Neural progenitor cell (in vitro differentiated cells): ENCODE data around the gene TMEM203. TPM values are rescaled to one million over a fixed set of nuclear protein-coding genes. Genes with fewer than 3 reads are reported as not detected.
A peak's percentile ranks its signal among the peaks of the same experiment; 100 is the strongest.

Source experiments
- DNase-seq: peaks from one replicate; pipeline ENCODE4 v3.0.0-alpha.2; 2016; ENCODE audit warnings: low spot score
- H2AFZ ChIP-seq: fragments of 200-600 bp; sonication (generic); replicated peaks from 2 replicates; pipeline ENCODE4 v1.6.1; 2016; ENCODE audit warnings: antibody characterized with exemption
- H3F3A ChIP-seq: fragments of 200-600 bp; sonication (generic); 2 replicates; pipeline ENCODE4 v1.6.1; 2016; ENCODE audit warnings: antibody characterized with exemption, low read depth
- H3K27ac ChIP-seq: fragments of 200-600 bp; sonication (generic); 2 replicates; pipeline ENCODE4 v1.5.1; 2016; ENCODE audit warnings: mild to moderate bottlenecking
- H3K27me3 ChIP-seq: fragments of 200-600 bp; sonication (generic); 2 replicates; pipeline ENCODE4 v1.6.1; 2016; ENCODE audit warnings: mild to moderate bottlenecking, moderate library complexity
- H3K36me3 ChIP-seq: fragments of 200-600 bp; sonication (generic); 2 replicates; pipeline ENCODE4 v1.5.1; 2016
- H3K4me1 ChIP-seq: fragments of 200-600 bp; sonication (generic); 2 replicates; pipeline ENCODE4 v1.6.1; 2016; ENCODE audit warnings: mixed run types
- H3K4me2 ChIP-seq: fragments of 200-600 bp; sonication (generic); 2 replicates; pipeline ENCODE4 v1.6.1; 2016
- H3K4me3 ChIP-seq: fragments of 200-600 bp; sonication (generic); 2 replicates; pipeline ENCODE4 v1.5.1; 2016
- H3K79me2 ChIP-seq: fragments of 200-600 bp; sonication (generic); 2 replicates; pipeline ENCODE4 v1.6.1; 2016; ENCODE audit warnings: low read depth
- H3K9ac ChIP-seq: fragments of 200-600 bp; sonication (generic); 2 replicates; pipeline ENCODE4 v1.6.1; 2016
- H3K9me3 ChIP-seq: fragments of 200-600 bp; sonication (generic); 2 replicates; pipeline ENCODE4 v1.5.1; 2016; ENCODE audit warnings: low read depth
- H4K20me1 ChIP-seq: fragments of 200-600 bp; sonication (generic); 2 replicates; pipeline ENCODE4 v1.6.1; 2016; ENCODE audit warnings: low read depth
- H3K27ac Mint-ChIP-seq: 3 replicates; pipeline ENCODE4 v1.8.0; 2021; ENCODE audit warnings: mixed read lengths
- H3K27me3 Mint-ChIP-seq: 2 replicates; pipeline ENCODE4 v1.8.0; 2022; ENCODE audit warnings: low read depth, mild to moderate bottlenecking, inconsistent platforms, moderate library complexity, mixed read lengths; ENCODE audit not compliant: insufficient read depth
- H3K36me3 Mint-ChIP-seq: 3 replicates; pipeline ENCODE4 v1.8.0; 2021; ENCODE audit warnings: mixed read lengths
- H3K4me1 Mint-ChIP-seq: 3 replicates; pipeline ENCODE4 v1.8.0; 2021; ENCODE audit warnings: mixed read lengths
- H3K4me3 Mint-ChIP-seq: 3 replicates; pipeline ENCODE4 v1.8.0; 2021; ENCODE audit warnings: mild to moderate bottlenecking, moderate library complexity, mixed read lengths
- H3K9me3 Mint-ChIP-seq: 3 replicates; pipeline ENCODE4 v1.8.0; 2020; ENCODE audit warnings: mixed read lengths
- CTCF ChIP-seq: fragments of 200-600 bp; sonication (generic); IDR thresholded peaks from 2 replicates; pipeline ENCODE4 v1.5.1; 2017; ENCODE audit warnings: antibody characterized with exemption, mild to moderate bottlenecking
- EZH2 ChIP-seq: fragments of 200-600 bp; sonication (generic); IDR thresholded peaks from 2 replicates; pipeline ENCODE4 v1.6.1; 2017; ENCODE audit warnings: antibody characterized with exemption, mild to moderate bottlenecking, moderate library complexity
- EZH2phosphoT487 ChIP-seq: fragments of 200-600 bp; sonication (generic); IDR thresholded peaks from 2 replicates; pipeline ENCODE4 v1.6.1; 2017; ENCODE audit warnings: antibody characterized with exemption
- total RNA-seq: library from RNA; depleted of rRNA; stranded (reverse); fragments of >200 nt; gene quantifications from 2 replicates; pipeline ENCODE4 v1.2.3, GENCODE V29; 2015; ENCODE audit warnings: low replicate concordance

TMEM203 gene
- total RNA-seq, 1 donor from 2014 or later = 21.6 TPM

- peak overlapping the region; percentile 84 for H3K4me3 Mint-ChIP-seq
- peaks cover 7% of the 10 kb centered on the region for H3K27me3 ChIP-seq
- H3K9ac ChIP-seq = peak overlapping the region; percentile 41
- peak overlapping the region; percentile 60 for H3K4me3 ChIP-seq
- peaks cover 23% of the 10 kb centered on the region for H3K4me1 ChIP-seq
- peak; percentile 48 for DNase-seq
- peak overlapping the region; percentile 93 for H3K4me2 ChIP-seq
- no peak overlapping the region for H3K27ac ChIP-seq
- no peak overlapping the region for H3K27ac Mint-ChIP-seq
- H3K36me3 Mint-ChIP-seq = peaks cover 4% of the 10 kb centered on the region
- no peaks in the 10 kb centered on the region for H3K9me3 Mint-ChIP-seq
- H2AFZ ChIP-seq = no peak overlapping the region
- peaks cover 66% of the 10 kb centered on the region for H3K79me2 ChIP-seq
- TF ChIP-seq EZH2phosphoT487 (no peak), CTCF (no peak), EZH2 (no peak)
- peaks cover 28% of the 10 kb centered on the region for H3K4me1 Mint-ChIP-seq
- peaks cover 60% of the 10 kb centered on the region for H4K20me1 ChIP-seq
- peaks cover 34% of the 10 kb centered on the region for H3F3A ChIP-seq
- no peaks in the 10 kb centered on the region for H3K9me3 ChIP-seq
- H3K27me3 Mint-ChIP-seq = peaks cover 11% of the 10 kb centered on the region
- H3K36me3 ChIP-seq = no peaks in the 10 kb centered on the region
These were observed 4.1 kb downstream of the TMEM203 start for GRCh38 chr9:137201205-137201868.

- H3K27me3 ChIP-seq = peaks cover 7% of the 10 kb centered on the region
- H3K4me1 Mint-ChIP-seq = peaks cover 23% of the 10 kb centered on the region
- no peak within 1 kb of the TSS for H2AFZ ChIP-seq
- H3K27ac Mint-ChIP-seq = no peak within 1 kb of the TSS
- H3K27me3 Mint-ChIP-seq = peaks cover 9% of the 10 kb centered on the region
- H3F3A ChIP-seq = peaks cover 34% of the 10 kb centered on the region
- peaks cover 58% of the 10 kb centered on the region for H3K79me2 ChIP-seq
- H4K20me1 ChIP-seq = peaks cover 65% of the 10 kb centered on the region
- peaks cover 20% of the 10 kb centered on the region for H3K4me1 ChIP-seq
- H3K36me3 ChIP-seq = no peaks in the 10 kb centered on the region
- H3K4me3 Mint-ChIP-seq = peak within 1 kb of the TSS; percentile 86
- H3K4me2 ChIP-seq = peak within 1 kb of the TSS; percentile 93
- peak; percentile 100 for DNase-seq
- H3K9me3 Mint-ChIP-seq = no peaks in the 10 kb centered on the region
- TF ChIP-seq CTCF (no peak), EZH2 (no peak), EZH2phosphoT487 (no peak)
- H3K27ac ChIP-seq = no peak within 1 kb of the TSS
- peaks cover 4% of the 10 kb centered on the region for H3K36me3 Mint-ChIP-seq
- H3K9ac ChIP-seq = peak within 1 kb of the TSS; percentile 41
- no peaks in the 10 kb centered on the region for H3K9me3 ChIP-seq
- peak within 1 kb of the TSS; percentile 72 for H3K4me3 ChIP-seq
These were observed 4.9 kb downstream of the TMEM203 start, which contains the start of gene TPRN for GRCh38 chr9:137200311-137201204. TPRN (minus strand) TSS chr9:137200741; CDS start chr9:137200711, 30 bp downstream.

- TF ChIP-seq EZH2phosphoT487 (no peak), CTCF (no peak), EZH2 (no peak)
- peak overlapping the region; percentile 85 for H3K4me2 ChIP-seq
- peaks cover 7% of the 10 kb centered on the region for H3K27me3 ChIP-seq
- peaks cover 24% of the 10 kb centered on the region for H3K4me1 Mint-ChIP-seq
- no peak overlapping the region for H3K27ac ChIP-seq
- peaks cover 30% of the 10 kb centered on the region for H3F3A ChIP-seq
- H3K4me3 ChIP-seq = peak overlapping the region; percentile 57
- no peak overlapping the region for H2AFZ ChIP-seq
- H3K9me3 ChIP-seq = no peaks in the 10 kb centered on the region
- H3K4me3 Mint-ChIP-seq = peak overlapping the region; percentile 86
- peaks cover 71% of the 10 kb centered on the region for H4K20me1 ChIP-seq
- H3K79me2 ChIP-seq = peaks cover 51% of the 10 kb centered on the region
- no peaks in the 10 kb centered on the region for H3K9me3 Mint-ChIP-seq
- H3K27me3 Mint-ChIP-seq = peaks cover 8% of the 10 kb centered on the region
- peaks cover 18% of the 10 kb centered on the region for H3K4me1 ChIP-seq
- H3K9ac ChIP-seq = no peak overlapping the region
- peak; percentile 32 for DNase-seq
- H3K36me3 ChIP-seq = no peaks in the 10 kb centered on the region
- H3K27ac Mint-ChIP-seq = no peak overlapping the region
- peaks cover 4% of the 10 kb centered on the region for H3K36me3 Mint-ChIP-seq
These were observed 5.9 kb downstream of the TMEM203 start for GRCh38 chr9:137199411-137200121.
